Jurkat, Clone E6-1 (cell line): ENCODE data around the gene KIRREL3.
"Not testable (repeated sequence)": the region's sequence is repeated elsewhere in the genome, so short reads cannot be mapped to it uniquely, and the experiment has no call there.

ENCODE experiments used
- DNase-seq: peaks from one replicate; pipeline ENCODE4 v3.0.0-alpha.2; 2011; ENCODE audit warnings: low read depth, low spot score
- H3K4me3 ChIP-seq: 2 replicates; pipeline ENCODE4 v1.5.1; 2011; ENCODE audit warnings: mild to moderate bottlenecking, low read length, control low read depth, moderate library complexity

KIRREL3 gene

DNA sequence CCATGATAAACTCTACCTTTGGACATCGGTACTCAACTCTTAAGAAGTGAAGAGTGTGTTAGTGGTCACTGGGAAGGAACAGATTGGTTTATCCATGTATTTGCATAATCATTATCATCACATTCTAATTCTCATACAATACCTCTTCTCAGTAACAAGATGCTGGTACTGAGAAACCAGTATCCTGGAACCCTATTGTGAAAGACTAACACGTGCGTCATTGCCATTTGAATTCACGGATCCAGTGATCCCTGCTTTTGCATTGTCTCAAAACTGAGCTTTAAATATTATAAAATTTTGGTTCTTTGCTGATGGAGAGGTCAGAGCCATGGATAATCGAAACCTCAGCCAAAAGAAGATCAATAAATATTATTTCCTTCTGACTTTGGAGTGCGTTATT is 35.2 kb downstream of the KIRREL3 start:
- no peak overlapping the region for H3K4me3 ChIP-seq
- DNase-seq, result no peak

DNA sequence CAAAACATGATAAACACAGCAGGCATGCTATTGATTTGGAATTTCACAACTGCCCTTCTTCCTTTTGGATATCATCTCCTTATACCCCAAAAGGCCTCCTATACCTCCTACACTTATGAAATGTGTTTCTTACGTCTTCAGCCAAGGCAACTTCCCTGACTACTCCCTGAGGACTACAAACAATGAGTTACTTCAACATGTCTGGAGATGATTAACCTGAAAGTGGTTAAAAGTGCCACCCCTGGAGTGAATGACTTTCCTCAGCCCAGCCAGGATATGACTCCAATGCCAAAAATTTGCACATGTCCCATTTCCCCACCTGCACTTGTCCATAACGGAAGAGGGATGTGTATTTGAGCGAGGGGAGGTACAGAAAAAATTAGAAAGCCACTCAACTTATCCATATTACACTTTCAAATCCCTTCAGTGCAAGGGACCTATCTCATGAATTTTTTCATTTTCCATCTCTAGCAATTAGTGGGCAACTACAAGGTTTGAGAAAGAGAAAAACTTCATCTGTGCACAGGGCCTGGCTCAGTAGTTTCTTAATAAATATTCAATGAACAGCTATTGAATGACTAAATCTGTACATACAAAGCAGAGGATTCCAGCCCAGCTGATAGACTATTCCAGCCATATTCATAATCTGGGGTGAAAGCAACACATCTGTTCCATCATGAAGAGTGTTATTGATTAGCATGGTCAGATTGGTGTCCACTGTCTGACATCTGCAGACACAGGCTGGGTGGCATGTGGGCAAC is 36.8 kb downstream of the KIRREL3 start:
- no peak overlapping the region for H3K4me3 ChIP-seq
- no peak for DNase-seq

DNA sequence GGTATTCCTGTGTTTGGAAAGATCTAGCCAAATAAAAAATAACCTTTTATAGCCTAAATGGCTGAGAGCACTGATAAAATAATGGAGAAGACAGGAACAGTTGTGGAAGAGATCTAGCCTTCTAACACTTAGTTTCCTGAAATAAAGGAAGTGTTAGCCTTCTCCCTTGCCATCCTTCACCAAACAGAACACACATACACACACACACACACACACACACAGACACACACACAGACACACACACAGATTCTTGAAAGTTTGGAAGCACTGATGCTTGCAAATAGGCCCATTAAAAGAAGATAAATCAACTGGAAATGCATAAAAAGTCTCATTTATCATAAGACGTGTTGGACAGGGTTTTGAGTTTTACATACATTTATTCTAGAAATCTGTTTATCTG is 37.5 kb downstream of the KIRREL3 start:
- DNase-seq, result no peak
- no peak overlapping the region for H3K4me3 ChIP-seq

DNA sequence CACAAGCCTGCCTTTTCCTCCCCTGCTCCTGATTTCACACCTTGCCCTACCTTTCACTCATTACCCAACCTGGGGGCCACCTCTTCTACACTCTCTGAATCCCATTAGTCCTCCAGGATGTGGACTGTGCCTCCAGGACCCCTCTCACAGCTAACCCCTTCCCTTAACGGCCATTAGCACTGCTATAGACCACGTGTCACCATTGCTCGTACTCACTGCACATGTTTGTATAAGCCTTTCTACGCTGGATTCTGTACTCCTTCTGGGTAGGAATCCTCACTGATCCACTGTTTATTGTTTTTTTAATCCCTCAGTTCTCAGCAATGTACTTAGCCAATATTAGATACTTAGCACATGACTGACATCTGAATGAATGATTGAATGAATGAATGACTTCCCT is 40.9 kb downstream of the KIRREL3 start:
- no peak overlapping the region for H3K4me3 ChIP-seq
- DNase-seq, result no peak

DNA sequence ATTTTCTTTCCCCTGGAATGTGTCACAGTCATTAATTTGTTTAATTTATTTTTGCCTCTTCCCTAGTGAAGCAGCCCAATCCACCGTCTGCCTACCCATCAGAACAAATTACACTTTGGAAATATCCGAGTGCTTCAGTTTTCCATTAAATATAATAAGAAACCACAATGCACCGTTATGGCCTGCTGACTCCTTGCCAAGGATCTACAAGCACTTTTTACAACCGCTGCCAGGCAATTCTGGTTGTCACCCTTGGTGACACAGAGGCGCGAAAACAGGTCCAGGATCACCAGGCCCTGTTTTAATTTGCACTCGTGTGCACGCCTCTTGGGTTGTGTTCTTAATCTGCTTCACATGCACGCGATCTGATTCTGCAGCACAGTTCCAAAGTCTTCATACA is 43.9 kb downstream of the KIRREL3 start:
- H3K4me3 ChIP-seq, result no peak overlapping the region
- DNase-seq, result no peak

DNA sequence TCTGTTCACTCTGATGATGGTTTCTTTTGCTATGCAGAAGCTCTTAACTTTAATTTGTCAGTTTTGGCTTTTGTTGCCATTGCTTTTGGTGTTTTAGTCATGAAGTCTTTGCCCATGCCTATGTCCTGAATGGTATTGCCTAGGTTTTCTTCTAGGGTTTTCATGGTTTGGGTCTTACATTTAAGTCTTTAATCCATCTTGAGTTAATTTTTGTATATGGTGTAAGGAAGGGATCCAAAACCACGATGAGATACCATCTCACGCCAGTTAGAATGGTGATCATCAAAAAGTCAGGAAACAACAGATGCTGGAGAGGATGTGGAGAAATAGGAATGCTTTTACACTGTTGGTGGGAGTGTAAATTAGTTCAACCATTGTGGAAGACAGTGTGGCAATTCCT is 48.0 kb downstream of the KIRREL3 start:
- H3K4me3 ChIP-seq, result not testable (repeated sequence)

DNA sequence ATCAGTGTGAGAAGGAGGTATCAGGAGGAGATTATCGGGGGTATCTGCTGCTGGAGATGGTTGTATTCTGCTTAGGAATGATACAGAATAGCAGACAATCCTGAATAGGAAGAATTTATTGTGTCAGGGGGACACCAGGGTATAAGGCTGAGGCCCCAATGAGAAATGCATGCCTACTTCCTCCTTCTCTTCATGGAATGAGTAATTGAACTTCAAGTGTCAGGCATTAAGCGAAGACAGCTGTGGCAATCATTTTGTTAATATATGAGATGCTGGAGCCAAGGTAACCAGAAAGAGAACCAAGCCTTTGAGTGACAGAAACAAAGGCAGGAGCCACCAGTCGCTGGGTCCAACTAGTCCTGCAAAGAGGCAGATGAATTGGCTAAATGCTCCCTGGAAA is 49.1 kb downstream of the KIRREL3 start:
- H3K4me3 ChIP-seq, result no peak overlapping the region

More for the DNA sequence above, 48.0 kb downstream of the KIRREL3 start:
- DNase-seq, result not testable (repeated sequence)

DNA sequence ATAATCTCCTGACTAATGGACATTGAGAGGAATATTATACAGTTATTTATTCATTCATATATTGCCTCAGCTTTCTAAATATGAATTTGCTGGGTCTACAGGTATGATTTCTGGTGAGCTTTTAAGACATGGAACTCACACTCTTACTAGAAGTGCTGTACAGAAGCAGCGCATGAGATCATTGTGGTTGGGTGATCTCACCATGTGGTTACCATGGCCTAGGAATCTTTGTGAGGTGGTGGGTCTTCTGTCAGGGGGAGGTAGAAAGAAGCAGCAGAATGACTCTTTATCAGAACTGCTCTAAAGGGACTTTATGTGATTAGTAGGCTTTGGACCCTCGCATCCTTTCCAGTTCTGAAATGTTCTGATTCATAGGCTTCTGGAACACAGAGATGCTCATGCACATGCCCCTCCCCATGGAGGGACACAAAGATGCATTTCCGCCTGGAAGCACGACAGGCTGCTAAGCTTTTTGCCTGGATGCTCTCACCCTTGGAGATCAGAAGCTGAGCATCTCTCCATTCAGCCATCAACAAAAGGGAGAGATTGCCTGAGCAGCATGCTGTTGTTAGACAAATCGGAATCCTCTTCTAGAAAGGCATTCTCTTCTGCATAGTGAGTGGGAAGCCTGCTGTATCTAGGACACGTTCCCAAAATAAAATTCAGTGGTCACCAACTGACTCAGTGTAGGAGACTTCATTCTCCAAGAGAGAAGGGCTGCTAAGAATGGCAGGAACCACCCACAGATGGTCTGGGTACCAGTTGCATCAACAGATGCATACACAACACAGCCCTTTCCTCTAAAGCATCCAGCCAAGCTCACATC is 51.3 kb downstream of the KIRREL3 start:
- DNase-seq, result peak; percentile 17
- no peak overlapping the region for H3K4me3 ChIP-seq

More for the DNA sequence above, 49.1 kb downstream of the KIRREL3 start:
- DNase-seq, result no peak

DNA sequence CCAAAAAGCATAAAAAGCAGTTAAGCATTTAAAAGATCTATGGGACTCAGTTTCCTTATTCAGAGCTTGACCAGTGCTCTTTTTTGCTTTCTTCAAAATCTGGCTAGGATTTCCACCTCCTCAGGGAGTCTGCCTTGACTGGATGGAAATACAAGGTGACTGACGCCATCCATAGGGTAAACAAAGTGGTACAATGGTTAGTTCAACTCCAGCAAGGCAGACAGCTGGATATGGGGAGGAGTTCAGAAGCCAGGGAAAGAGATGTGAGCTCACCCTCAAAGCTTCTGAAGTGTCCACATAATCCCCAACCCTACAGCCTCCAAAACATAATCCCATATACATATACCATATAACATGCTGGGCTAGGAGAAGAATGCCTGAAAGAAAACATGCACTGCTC is 52.0 kb downstream of the KIRREL3 start:
- no peak overlapping the region for H3K4me3 ChIP-seq
- no peak for DNase-seq

DNA sequence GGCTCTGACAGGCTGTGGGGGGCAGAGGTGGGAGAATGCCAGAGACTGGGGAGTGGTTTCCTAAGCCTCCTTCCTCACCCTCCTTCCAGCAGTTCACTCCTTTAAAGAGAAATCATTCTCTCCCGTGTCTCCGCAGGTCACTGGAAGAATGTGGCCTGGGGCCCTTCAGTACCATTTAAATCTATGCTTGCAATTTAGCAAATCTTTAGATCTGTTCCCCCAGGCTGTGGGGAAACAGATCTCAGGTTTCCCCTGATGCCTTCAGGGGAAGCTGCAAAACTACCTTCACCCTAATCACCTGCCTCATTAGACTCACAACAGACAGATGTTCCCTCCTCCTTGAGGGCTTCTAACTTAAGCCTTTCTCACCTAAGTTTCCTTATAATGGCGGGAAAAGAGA is 55.3 kb downstream of the KIRREL3 start:
- no peak for DNase-seq
- H3K4me3 ChIP-seq, result no peak overlapping the region

DNA sequence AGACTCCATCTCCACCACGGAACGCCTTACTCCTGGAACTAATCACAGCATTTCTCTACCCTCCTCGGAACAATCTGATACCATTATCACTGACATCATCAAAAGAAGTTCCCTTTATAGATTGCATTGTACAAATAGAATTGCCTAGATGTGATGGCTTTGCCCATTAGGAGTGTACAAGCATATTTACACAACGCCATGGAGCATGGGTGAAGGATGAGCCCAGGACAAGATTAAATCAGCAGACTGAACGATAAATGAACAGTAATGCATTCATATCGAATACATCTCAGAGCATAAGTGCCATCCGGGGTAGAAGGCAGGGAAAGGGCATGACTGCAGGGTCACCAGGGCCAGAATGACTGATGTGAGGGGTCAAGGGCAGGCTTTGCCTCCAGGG is 57.3 kb downstream of the KIRREL3 start:
- DNase-seq, result no peak

DNA sequence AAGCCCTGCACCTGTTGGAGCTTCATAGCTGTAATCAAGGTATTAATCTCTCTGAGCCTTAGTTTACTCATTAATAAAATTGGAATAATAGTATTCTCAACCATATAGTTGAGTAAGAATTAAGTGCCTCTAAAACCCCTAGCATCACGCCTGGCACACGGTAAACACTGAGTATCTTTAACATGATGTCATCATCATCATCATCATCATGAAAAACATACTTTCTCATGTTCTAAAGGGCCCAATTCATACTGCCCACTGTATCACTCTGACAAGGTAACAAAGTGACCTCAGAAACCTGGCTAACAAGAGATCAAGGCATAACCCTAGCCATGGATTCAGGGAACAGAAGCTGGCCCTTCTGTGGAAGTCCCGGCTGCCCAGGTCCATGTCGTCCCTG is 58.4 kb downstream of the KIRREL3 start:
- no peak overlapping the region for H3K4me3 ChIP-seq
- no peak for DNase-seq

More for the DNA sequence above, 57.3 kb downstream of the KIRREL3 start:
- no peak overlapping the region for H3K4me3 ChIP-seq

DNA sequence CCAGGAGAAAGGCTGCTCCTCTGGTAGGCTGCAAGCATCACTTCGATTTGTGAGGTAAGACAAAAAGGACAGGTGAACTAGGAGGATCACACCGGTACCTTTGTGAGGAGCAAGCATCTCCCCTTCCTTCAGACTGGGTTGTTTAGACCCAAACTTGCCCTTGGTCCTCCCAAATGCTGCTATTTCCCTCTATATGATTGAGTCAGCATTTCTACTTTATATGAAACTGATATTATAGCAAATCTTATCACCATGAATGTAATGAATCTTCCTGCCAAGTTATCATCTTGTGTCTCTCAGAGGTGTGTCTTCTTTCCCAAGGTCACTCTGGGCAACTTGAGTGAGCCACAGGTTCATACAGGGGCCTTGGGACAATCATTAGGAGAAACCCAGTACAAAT is 61.0 kb downstream of the KIRREL3 start:
- H3K4me3 ChIP-seq, result no peak overlapping the region
- DNase-seq, result no peak

DNA sequence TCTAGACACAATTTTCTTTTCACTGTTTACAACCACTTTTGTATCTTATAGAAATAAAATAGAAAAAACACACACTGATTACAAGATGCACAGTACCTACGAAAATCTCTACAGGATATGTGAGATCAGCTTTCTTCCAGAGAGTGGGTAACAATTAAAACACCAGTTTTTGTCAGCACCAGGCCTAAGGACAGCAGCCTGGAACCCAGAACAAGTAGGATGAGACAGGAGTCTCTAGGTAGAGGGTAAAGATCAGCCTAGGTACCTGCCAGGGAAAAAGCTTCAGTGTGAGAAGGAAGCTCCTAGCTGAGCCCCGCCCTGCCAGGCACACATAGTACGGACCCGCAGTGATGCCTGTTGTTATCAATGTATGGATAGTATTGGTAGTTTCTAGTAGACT is 61.9 kb downstream of the KIRREL3 start:
- no peak overlapping the region for H3K4me3 ChIP-seq
- no peak for DNase-seq

DNA sequence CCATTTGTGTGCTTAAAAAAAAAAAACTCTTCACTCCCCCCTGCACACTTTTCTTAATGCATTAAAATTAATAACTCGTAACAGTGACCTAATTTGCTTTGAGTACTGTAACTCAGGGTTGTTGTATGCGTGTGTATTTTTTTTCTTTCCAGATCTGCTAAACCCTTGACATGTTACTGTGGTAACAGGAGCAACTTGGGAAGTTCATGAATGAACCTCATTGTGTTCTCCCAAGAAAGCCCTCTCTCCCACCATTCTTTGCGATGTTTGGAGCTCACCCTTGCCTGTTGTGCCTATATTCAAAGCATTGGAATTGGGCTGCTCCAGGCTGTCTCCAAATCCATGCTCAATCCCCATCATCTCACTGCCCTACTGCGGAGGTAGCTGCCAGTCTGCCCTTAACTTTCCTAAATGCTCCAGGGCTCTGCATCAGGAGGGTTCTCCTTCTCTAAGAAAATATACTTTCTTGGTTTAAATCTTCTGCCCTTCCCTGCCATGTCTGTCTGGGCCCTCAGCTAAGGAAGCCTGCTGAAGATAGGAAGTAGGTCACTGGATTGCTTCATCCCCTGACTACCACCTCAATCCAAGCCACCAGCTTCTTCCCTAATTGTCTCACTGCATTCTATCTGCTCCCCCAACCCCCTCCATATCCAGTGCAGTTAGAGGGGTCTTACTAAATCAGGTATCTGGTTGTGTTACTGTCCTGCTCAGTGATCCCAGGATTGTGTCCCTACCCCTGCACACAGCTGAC is 70.3 kb downstream of the KIRREL3 start:
- DNase-seq, result no peak

DNA sequence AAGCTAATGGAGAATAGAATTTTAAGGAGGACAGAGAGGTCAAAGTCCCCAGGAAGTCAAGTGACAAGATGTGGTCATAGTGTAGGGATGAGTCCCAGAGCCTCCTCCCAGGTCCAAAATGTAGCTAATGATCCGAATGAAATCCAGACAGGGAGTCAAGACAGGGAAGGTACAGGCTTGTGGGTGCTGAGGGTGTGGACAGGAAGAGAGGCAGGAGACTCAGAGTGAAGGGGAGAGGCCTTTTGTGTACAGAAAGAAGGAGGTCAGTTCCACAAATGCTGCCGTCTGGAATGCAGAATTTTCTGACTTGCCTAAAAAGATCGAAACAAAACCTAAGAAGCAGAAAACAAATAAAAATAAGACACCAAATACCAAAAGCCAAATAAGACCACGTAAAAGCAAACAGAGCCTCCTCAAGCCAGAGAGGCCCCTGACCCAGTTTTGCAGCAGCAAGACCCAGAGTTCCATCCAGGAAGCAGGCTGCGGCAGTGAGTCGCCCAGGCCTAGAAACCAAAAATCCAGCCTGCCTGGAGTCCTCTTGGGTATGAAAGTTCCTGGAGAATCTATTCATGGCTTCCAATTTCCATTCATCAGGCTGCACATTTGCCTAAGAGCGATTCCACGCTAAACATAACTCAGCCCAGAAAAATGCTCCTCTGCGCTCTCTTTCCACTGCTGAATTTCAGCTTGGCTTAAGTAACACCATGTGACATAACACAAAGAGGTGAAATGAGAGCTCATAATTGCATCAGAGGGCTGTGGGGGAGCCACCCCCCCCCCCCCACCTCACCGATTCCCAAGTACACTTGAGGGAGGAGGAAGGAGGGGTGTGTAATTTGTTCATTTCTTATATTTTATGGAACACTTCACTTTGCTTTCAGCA is 71.2 kb downstream of the KIRREL3 start:
- H3K4me3 ChIP-seq, result no peak overlapping the region
- DNase-seq, result no peak

More for the DNA sequence above, 70.3 kb downstream of the KIRREL3 start:
- no peak overlapping the region for H3K4me3 ChIP-seq

DNA sequence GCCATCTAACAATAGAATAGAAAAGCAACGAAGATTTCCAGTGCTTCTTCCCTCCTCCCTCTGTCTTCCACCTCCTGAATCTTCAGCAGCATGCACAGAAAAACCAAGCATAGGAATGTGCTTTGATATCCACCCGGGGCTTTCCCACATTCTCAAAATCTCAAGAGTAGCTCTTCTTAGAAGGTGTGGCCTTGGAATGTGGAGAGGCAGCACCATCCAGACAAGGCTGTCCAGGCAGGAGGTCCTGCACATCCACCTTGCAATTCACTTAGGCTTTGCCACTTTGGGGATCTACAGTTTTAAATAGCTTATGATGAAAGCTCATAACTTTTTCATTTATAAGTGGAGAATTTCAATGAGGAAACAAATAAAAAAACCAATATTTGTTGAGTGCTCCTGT is 72.9 kb downstream of the KIRREL3 start:
- no peak overlapping the region for H3K4me3 ChIP-seq
- DNase-seq, result no peak

DNA sequence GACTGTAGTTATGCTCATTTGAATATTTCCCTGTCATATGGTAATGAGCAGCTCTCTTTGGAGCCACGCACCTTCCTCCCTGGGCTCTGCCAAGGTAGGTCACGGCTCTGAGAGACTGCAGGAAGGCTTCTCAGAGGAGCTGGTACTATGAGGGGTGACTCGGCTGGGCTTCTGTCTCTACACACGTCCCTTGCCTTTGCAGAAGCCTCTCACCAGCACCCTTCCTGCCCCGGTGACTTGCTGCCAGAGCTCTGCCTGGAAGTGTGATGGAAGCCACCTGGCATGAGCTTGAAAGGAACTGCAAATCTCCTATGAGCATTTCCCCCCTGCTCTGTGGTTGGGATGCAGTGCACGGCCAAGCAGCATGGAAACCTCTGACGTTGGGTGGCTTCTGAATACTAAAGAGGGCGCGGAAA is 74.2 kb downstream of the KIRREL3 start:
- peak; percentile 7 for DNase-seq
- H3K4me3 ChIP-seq, result no peak overlapping the region
